ENCODE results near the gene KLRD1.
"Not testable (repeated sequence)": the region's sequence is repeated elsewhere in the genome, so short reads cannot be mapped to it uniquely, and the experiment has no call there.

The KLRD1 gene

DNA sequence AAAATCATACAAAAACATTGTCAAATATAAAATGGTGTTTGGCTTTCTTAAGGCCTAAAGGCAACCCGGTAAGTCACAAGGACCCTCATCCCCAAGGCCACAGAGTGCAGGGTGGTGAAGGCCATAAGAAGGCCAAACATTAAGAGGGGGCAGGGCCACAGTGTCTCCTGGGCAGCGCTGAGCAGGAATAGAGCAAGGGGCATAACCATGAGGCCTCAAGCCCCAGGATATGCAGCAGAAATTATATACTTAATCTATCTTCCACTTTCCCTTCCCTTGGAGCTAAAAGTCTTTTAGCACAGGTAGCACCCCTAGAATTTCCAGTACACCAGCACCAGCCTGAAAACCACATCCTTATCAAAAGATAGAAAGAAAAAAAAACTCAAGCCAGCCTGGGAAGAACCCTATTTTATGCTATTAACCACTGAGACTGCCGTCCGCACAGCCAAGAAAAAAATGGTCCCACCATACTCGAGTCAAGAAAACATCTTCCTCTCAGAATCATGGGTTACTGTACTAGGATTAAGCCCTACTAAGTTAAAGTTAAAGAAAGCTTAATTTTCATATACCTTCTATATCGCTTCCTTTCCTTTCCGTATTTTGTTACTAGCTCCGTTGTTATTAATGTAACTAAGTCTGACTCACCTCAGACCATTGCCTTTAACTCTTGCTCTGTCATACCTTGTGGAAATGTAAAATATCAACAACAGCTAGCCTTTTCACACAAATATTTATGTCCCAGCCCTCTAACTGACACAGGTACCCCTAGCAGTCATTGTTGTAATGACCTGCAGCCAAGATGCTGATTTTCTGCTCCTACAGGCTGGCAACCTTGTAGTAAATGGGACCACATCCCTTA lies 62.1 kb downstream of the KLRD1 start:
- DNase-seq, result no peak

DNA sequence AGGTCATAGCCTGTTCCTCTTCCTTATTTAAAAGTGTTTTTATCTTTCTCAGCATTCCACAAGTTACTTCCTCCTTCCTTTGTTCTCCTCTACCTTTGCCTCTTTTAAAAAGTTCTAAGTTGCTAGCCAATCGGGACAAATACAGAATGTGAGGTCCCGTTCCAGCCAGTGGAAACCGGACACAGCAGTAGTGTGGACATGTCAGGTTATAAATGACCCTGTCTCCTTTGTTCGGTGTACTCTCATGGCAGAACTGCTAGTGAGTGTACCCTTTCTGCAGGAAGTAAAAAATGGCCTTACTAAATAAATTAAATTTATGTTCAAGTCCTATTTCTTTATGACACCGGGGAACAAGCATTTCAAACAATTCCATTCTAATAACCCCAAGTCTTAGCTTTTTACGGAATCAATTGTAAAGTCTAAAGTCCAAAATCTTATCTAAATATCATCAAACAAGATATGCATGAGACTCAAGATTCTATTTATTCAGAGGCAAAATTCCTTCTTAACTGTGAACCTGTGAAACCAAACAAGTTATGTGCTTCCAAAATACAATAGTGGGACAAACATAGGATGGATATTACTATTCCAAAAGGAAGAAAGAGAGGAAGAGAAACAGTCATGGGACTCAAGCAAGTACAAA lies 64.3 kb downstream of the KLRD1 start:
- DNase-seq, result not testable (repeated sequence)

- no peak for DNase-seq
Measured at GRCh38 chr12:10372559-10372958, 64.9 kb downstream of the KLRD1 start.

- DNase-seq, result no peak
Measured at GRCh38 chr12:10374624-10375018, 67.0 kb downstream of the KLRD1 start.

DNA sequence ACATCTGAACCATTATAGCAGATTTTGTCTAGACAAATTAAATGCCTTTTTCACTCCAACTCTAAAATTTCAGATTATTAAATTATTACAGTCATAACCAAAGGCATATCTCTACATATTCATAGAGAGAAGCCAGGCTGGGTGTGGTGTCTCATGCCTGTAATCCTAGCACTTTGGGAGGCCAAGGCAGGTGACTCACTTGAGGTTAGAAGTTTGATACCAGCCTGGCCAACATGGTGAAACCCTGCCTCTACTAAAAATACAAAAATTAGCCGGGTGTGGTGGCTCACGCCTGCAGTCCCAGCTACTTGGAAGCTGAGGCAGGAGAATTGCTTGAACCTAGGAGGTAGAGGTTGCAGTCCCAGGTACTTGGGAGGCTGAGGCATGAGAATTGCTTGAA lies 71.1 kb downstream of the KLRD1 start:
- not testable (repeated sequence) for DNase-seq
